ENCODE measurements around the gene NUDT13. TPM values are rescaled to one million over a fixed set of nuclear protein-coding genes. Genes with fewer than 3 reads are reported as not detected.
A peak's percentile ranks its signal among the peaks of the same experiment; 100 is the strongest.

Gene NUDT13
- total RNA-seq (1 to 10 TPM in 6 of 7 donors, under 1 TPM in 1; 0.86 to 1.9 (median 1.5) TPM), polyA plus RNA-seq (1 to 10 TPM; 1.9 to 2.6 TPM)
- long read RNA-seq, donor 1, partial matches to known transcripts, result 0 of 7 reads
- long read RNA-seq, donor 1, other reads (novel, unspliced or antisense), result 3 of 7 reads
- long read RNA-seq, donor 2, partial matches to known transcripts, result 0 of 1 reads
- long read RNA-seq, donor 2, other reads (novel, unspliced or antisense), result 0 of 1 reads
- long read RNA-seq, donor 3, partial matches to known transcripts, result 0 of 1 reads
- long read RNA-seq, donor 3, other reads (novel, unspliced or antisense), result 0 of 1 reads

GRCh38 chr10:73110345-73110849, at the start of gene NUDT13:
Gene NUDT13 (plus strand): TSS chr10:73110455. CDS start chr10:73114366, 3,911 bp downstream.
- Histone ChIP-seq H3K4me3 (peak within 1 kb of the TSS; percentile 48), H3K9me3 (no peaks in the 10 kb centered on the region), H3K4me1 (ENCODE audit: insufficient read depth) (peaks cover 2% of the 10 kb centered on the region), H3K36me3 (no peaks in the 10 kb centered on the region), H3K27me3 (no peaks in the 10 kb centered on the region), H3K27ac (peak within 1 kb of the TSS in 1 of 2 donors; percentile 16)
- DNase-seq, result peak; percentile 61 to 73 (median 67)
- TF ChIP-seq CTCF (IDR thresholded peaks at IDR 0.05) (no peak), EP300 (IDR thresholded peaks at IDR 0.05) (no peak), POLR2A (IDR thresholded peaks at IDR 0.05) (no peak)
- WGBS, 3 donors, result 0% methylated on average over 5 of the region's 5 CpGs
- intact Hi-C loops (cut with DNase I), result no loop called here

- 38 to 50% (median 39%) methylated on average over 5 of the region's 5 CpGs for WGBS, 3 donors
- no peaks in the 10 kb centered on the region for H3K9me3 ChIP-seq
- no peaks in the 10 kb centered on the region for H3K36me3 ChIP-seq
- no peaks in the 10 kb centered on the region for H3K4me1 ChIP-seq (ENCODE audit: insufficient read depth)
- no peak overlapping the region for H3K27ac ChIP-seq
- H3K27me3 ChIP-seq, result no peaks in the 10 kb centered on the region
- intact Hi-C loops (cut with DNase I), result no loop called here
- H3K4me3 ChIP-seq, result no peak overlapping the region
- DNase-seq, result no peak
- TF ChIP-seq POLR2A (IDR thresholded peaks at IDR 0.05) (no peak), CTCF (IDR thresholded peaks at IDR 0.05) (peak in 2 of 3 donors; percentile 11 to 25)
Observed at GRCh38 chr10:73060738-73061635, 49.3 kb upstream of the NUDT13 start.

GRCh38 chr10:73061743-73062142, 48.5 kb upstream of the NUDT13 start:
- TF ChIP-seq EP300 (IDR thresholded peaks at IDR 0.05), result no peak
- intact Hi-C loops (cut with DNase I), result no loop called here

GRCh38 chr10:73065441-73065840, 44.8 kb upstream of the NUDT13 start:
- no peak for DNase-seq
- WGBS, 3 donors, result 77 to 82% (median 79%) methylated on average over 1 of the region's 1 CpG
- Histone ChIP-seq H3K27me3 (no peaks in the 10 kb centered on the region), H3K9me3 (no peaks in the 10 kb centered on the region), H3K4me3 (no peak overlapping the region), H3K36me3 (no peaks in the 10 kb centered on the region), H3K27ac (no peak overlapping the region), H3K4me1 (ENCODE audit: insufficient read depth) (no peaks in the 10 kb centered on the region)
- intact Hi-C loops (cut with DNase I), result no loop called here
- no peak for TF ChIP-seq POLR2A (IDR thresholded peaks at IDR 0.05)
- no peak for TF ChIP-seq EP300 (IDR thresholded peaks at IDR 0.05)
- TF ChIP-seq CTCF (IDR thresholded peaks at IDR 0.05), result no peak

More at GRCh38 chr10:73061743-73062142, 48.5 kb upstream of the NUDT13 start:
- no peak for DNase-seq
- H3K36me3 ChIP-seq, result no peaks in the 10 kb centered on the region
- WGBS, 3 donors, result 76 to 89% (median 86%) methylated on average over 1 of the region's 1 CpG
- H3K27me3 ChIP-seq, result no peaks in the 10 kb centered on the region
- no peaks in the 10 kb centered on the region for H3K9me3 ChIP-seq
- no peaks in the 10 kb centered on the region for H3K4me1 ChIP-seq (ENCODE audit: insufficient read depth)
- H3K27ac ChIP-seq, result no peak overlapping the region
- no peak overlapping the region for H3K4me3 ChIP-seq
